Parathyroid adenoma (tissue), 2 donors: Measurements from ENCODE around the gene PCDHGA12.

Experiments
- H2AFZ ChIP-seq: fragments of 300-600 bp; sonication (generic); one replicate; pipeline ENCODE4 v1.7.0; 2017; ENCODE audit warnings: antibody characterized with exemption, mild to moderate bottlenecking
- H3K27ac ChIP-seq: fragments of 300-600 bp; sonication (generic); one replicate; pipeline ENCODE4 v1.7.0; 2017
- H3K27me3 ChIP-seq: fragments of 300-600 bp; sonication (generic); one replicate; pipeline ENCODE4 v1.7.0; 2017; ENCODE audit warnings: low read length; ENCODE audit not compliant: control insufficient read depth, insufficient read depth
- H3K36me3 ChIP-seq: fragments of 300-600 bp; sonication (generic); one replicate; pipeline ENCODE4 v1.7.0; 2017; ENCODE audit warnings: low read length; ENCODE audit not compliant: control insufficient read depth, insufficient read depth
- H3K4me1 ChIP-seq: fragments of 300-600 bp; sonication (generic); one replicate; pipeline ENCODE4 v1.7.0; 2017; ENCODE audit warnings: control low read depth
- H3K4me2 ChIP-seq: fragments of 300-600 bp; sonication (generic); one replicate; pipeline ENCODE4 v1.7.0; 2017; ENCODE audit warnings: low read length
- H3K4me3 ChIP-seq: fragments of 300-600 bp; sonication (generic); one replicate; pipeline ENCODE4 v1.7.0; 2017; ENCODE audit warnings: low read depth, low read length
- H3K79me2 ChIP-seq: fragments of 300-600 bp; sonication (generic); one replicate; pipeline ENCODE4 v1.7.0; 2017; ENCODE audit warnings: control low read depth
- H3K9ac ChIP-seq: fragments of 300-600 bp; sonication (generic); one replicate; pipeline ENCODE4 v1.7.0; 2017; ENCODE audit warnings: mild to moderate bottlenecking
- H3K9me3 ChIP-seq: fragments of 300-600 bp; sonication (generic); one replicate; pipeline ENCODE4 v1.7.0; 2017; ENCODE audit warnings: low read length; ENCODE audit not compliant: control insufficient read depth
- CTCF ChIP-seq: fragments of 300-600 bp; sonication (generic); IDR thresholded peaks from one replicate; pipeline ENCODE4 v1.7.0; 2017; ENCODE audit warnings: antibody characterized with exemption, mild to moderate bottlenecking
- donor health status: primary hyperparathyroidism.

The PCDHGA12 gene

GRCh38 chr5:141478321-141478945 is 48.1 kb downstream of the PCDHGA12 start:
- peak; percentile 74 for TF ChIP-seq CTCF
- peaks cover 28% of the 10 kb centered on the region for H3K4me1 ChIP-seq

GRCh38 chr5:141479776-141480175 is 49.5 kb downstream of the PCDHGA12 start:
- H2AFZ ChIP-seq, result no peak overlapping the region
- H3K9ac ChIP-seq, result no peak overlapping the region
- H3K36me3 ChIP-seq, result no peaks in the 10 kb centered on the region
- no peaks in the 10 kb centered on the region for H3K9me3 ChIP-seq
- H3K4me3 ChIP-seq, result no peak overlapping the region
- no peak overlapping the region for H3K4me2 ChIP-seq
- peaks cover 34% of the 10 kb centered on the region for H3K4me1 ChIP-seq
- TF ChIP-seq CTCF, result no peak
- H3K27ac ChIP-seq, result no peak overlapping the region
- no peaks in the 10 kb centered on the region for H3K27me3 ChIP-seq
- H3K79me2 ChIP-seq, result peaks cover 63% of the 10 kb centered on the region

More at GRCh38 chr5:141478321-141478945, 48.1 kb downstream of the PCDHGA12 start:
- no peak overlapping the region for H3K27ac ChIP-seq
- no peak overlapping the region for H3K4me3 ChIP-seq
- H3K36me3 ChIP-seq, result no peaks in the 10 kb centered on the region
- H3K4me2 ChIP-seq, result peak overlapping the region; percentile 18
- no peaks in the 10 kb centered on the region for H3K27me3 ChIP-seq
- peaks cover 54% of the 10 kb centered on the region for H3K79me2 ChIP-seq
- H2AFZ ChIP-seq, result no peak overlapping the region
- no peak overlapping the region for H3K9ac ChIP-seq
- no peaks in the 10 kb centered on the region for H3K9me3 ChIP-seq
